MCF 10A (cell line): Measurements from ENCODE around the gene GPC5. TPM values are rescaled to one million over a fixed set of nuclear protein-coding genes. Genes with fewer than 3 reads are reported as not detected.

Source experiments
- BruUV-seq: library from RNA; stranded (reverse); fragments of 400-500 nt; replicated peaks from 2 replicates; lab custom pipeline; 2021; lab: Mats Ljungman, UMichigan
- CTCF ChIA-PET: fragments of 300-600 bp; sonication (Branson Sonifier 250); formaldehyde crosslinking; extraction: SDS; loops from one replicate; lab custom pipeline; 2021; ENCODE audit warnings: antibody characterized with exemption, inconsistent platforms; lab: Yijun Ruan, JAX
- POLR2A ChIA-PET: fragments of 300-600, 350-650 bp; sonication (Branson Sonifier 250); formaldehyde crosslinking; extraction: SDS; loops from one replicate; lab custom pipeline; 2020; ENCODE audit warnings: antibody characterized with exemption, inconsistent platforms; lab: Yijun Ruan, JAX
- DNase-seq: peaks from one replicate; pipeline ENCODE4 v3.0.0-alpha.2; 2018; ENCODE audit not compliant: unreplicated experiment
- H3K27ac Mint-ChIP-seq: one replicate; pipeline ENCODE4 v1.8.0; 2022; ENCODE audit warnings: mild to moderate bottlenecking, low read depth, mixed read lengths; ENCODE audit not compliant: unreplicated experiment
- H3K27me3 Mint-ChIP-seq: one replicate; pipeline ENCODE4 v1.8.0; 2022; ENCODE audit warnings: mixed read lengths; ENCODE audit not compliant: insufficient read depth, unreplicated experiment
- H3K36me3 Mint-ChIP-seq: one replicate; pipeline ENCODE4 v1.8.0; 2022; ENCODE audit warnings: mild to moderate bottlenecking, moderate library complexity, mixed read lengths; ENCODE audit not compliant: insufficient read depth, unreplicated experiment
- H3K4me1 Mint-ChIP-seq: one replicate; pipeline ENCODE4 v1.8.0; 2022; ENCODE audit warnings: mixed read lengths; ENCODE audit not compliant: insufficient read depth, unreplicated experiment
- H3K4me3 Mint-ChIP-seq: one replicate; pipeline ENCODE4 v1.8.0; 2022; ENCODE audit warnings: mild to moderate bottlenecking, moderate library complexity, mixed read lengths; ENCODE audit not compliant: unreplicated experiment
- H3K9me3 Mint-ChIP-seq: one replicate; pipeline ENCODE4 v1.8.0; 2022; ENCODE audit warnings: mixed read lengths; ENCODE audit not compliant: unreplicated experiment
- CTCF ChIP-seq: fragments of 200-600 bp; IDR thresholded peaks from one replicate; pipeline ENCODE4 v1.8.0; 2022; ENCODE audit warnings: antibody characterized with exemption, mild to moderate bottlenecking; ENCODE audit not compliant: unreplicated experiment
- intact Hi-C: fragments of 100-400 bp; cut with micrococcal nuclease; formaldehyde crosslinking; loops from 2 replicates; pipeline ENCODE4 v1.14.1; 2022
- total RNA-seq: library from RNA; stranded (reverse); gene quantifications from 2 replicates; pipeline ENCODE4 v1.2.3, GENCODE V29; 2022

Gene GPC5
- total RNA-seq, 1 experiment from 2014 or later, result not detected

- ChIA-PET POLR2A (no interaction called here), CTCF (interaction anchor here (0.7 kb wide), 1 partner anchor 478 kb away, joined by 3 read pairs; no protein-coding TSS in a partner anchor)
- Mint-ChIP-seq H3K27ac (no peak overlapping the region), H3K9me3 (no peaks in the 10 kb centered on the region), H3K4me3 (no peak overlapping the region), H3K27me3 (peaks cover 38% of the 10 kb centered on the region), H3K36me3 (no peaks in the 10 kb centered on the region), H3K4me1 (no peaks in the 10 kb centered on the region)
- no peak for DNase-seq
- BruUV-seq, result no TSS peak
- TF ChIP-seq CTCF, result no peak
- intact Hi-C loops, result no loop called here
Measured at GRCh38 chr13:91960947-91961346, 562.5 kb downstream of the GPC5 start.

- no peaks in the 10 kb centered on the region for H3K9me3 Mint-ChIP-seq
Measured at GRCh38 chr13:91962946-91963345, 564.5 kb downstream of the GPC5 start.

GRCh38 chr13:91965511-91965910, 567.1 kb downstream of the GPC5 start:
- BruUV-seq, result no TSS peak
- Mint-ChIP-seq H3K27me3 (peaks cover 22% of the 10 kb centered on the region), H3K4me1 (no peaks in the 10 kb centered on the region), H3K36me3 (no peaks in the 10 kb centered on the region), H3K9me3 (no peaks in the 10 kb centered on the region), H3K27ac (no peak overlapping the region), H3K4me3 (no peak overlapping the region)
- POLR2A ChIA-PET, result no interaction called here
- intact Hi-C loops, result no loop called here
- no peak for DNase-seq
- TF ChIP-seq CTCF, result no peak
- CTCF ChIA-PET, result no interaction called here

More at GRCh38 chr13:91962946-91963345, 564.5 kb downstream of the GPC5 start:
- Mint-ChIP-seq H3K4me3 (no peak overlapping the region), H3K36me3 (no peaks in the 10 kb centered on the region), H3K4me1 (no peaks in the 10 kb centered on the region), H3K27ac (no peak overlapping the region), H3K27me3 (peaks cover 18% of the 10 kb centered on the region)
- no TSS peak for BruUV-seq
- TF ChIP-seq CTCF, result no peak
- intact Hi-C loops, result no loop called here
- ChIA-PET CTCF (interaction anchor here (2.1 kb wide), 1 partner anchor 16 kb away, joined by 5 read pairs; no protein-coding TSS in a partner anchor), POLR2A (no interaction called here)
- DNase-seq, result no peak

GRCh38 chr13:91978571-91978970, 580.1 kb downstream of the GPC5 start:
- H3K27me3 Mint-ChIP-seq, result peaks cover 35% of the 10 kb centered on the region
- intact Hi-C loops, result no loop called here
- CTCF ChIA-PET, result interaction anchor here (0.6 to 0.7 kb wide), 2 partner anchors 32 to 257 kb away, joined by 3 read pairs; no protein-coding TSS in a partner anchor
- no peak overlapping the region for H3K4me3 Mint-ChIP-seq
- BruUV-seq, result no TSS peak
- no peak for TF ChIP-seq CTCF
- H3K36me3 Mint-ChIP-seq, result no peaks in the 10 kb centered on the region
- H3K27ac Mint-ChIP-seq, result no peak overlapping the region
- no peak for DNase-seq
- no peaks in the 10 kb centered on the region for H3K9me3 Mint-ChIP-seq
- no peaks in the 10 kb centered on the region for H3K4me1 Mint-ChIP-seq
- POLR2A ChIA-PET, result no interaction called here
